HG03342 (cell line): ENCODE results near the gene PNLIPRP1.

Experiments
- ATAC-seq: cut with Tn5 transposase; IDR thresholded peaks from one replicate; pipeline ENCODE4 v1.9.1; 2021; ENCODE audit warnings: mild to moderate bottlenecking, moderate library complexity; ENCODE audit not compliant: unreplicated experiment

PNLIPRP1 gene

GRCh38 chr10:116629340-116629739 is 38.6 kb downstream of the PNLIPRP1 start:
- no peak for ATAC-seq

GRCh38 chr10:116630020-116630419 is 39.3 kb downstream of the PNLIPRP1 start:
- no peak for ATAC-seq

GRCh38 chr10:116631871-116632295 is 41.1 kb downstream of the PNLIPRP1 start:
- no peak for ATAC-seq

GRCh38 chr10:116632596-116633215 is 41.9 kb downstream of the PNLIPRP1 start:
- ATAC-seq = no peak

- ATAC-seq = no peak
Observed at GRCh38 chr10:116633216-116633600, 42.4 kb downstream of the PNLIPRP1 start.

GRCh38 chr10:116634126-116634975 is 43.6 kb downstream of the PNLIPRP1 start:
- no peak for ATAC-seq

- no peak for ATAC-seq
Observed at GRCh38 chr10:116636385-116636784, 45.6 kb downstream of the PNLIPRP1 start.

GRCh38 chr10:116636976-116637375 is 46.2 kb downstream of the PNLIPRP1 start:
- ATAC-seq = no peak

- no peak for ATAC-seq
Observed at GRCh38 chr10:116637830-116638229, 47.1 kb downstream of the PNLIPRP1 start.

- no peak for ATAC-seq
Observed at GRCh38 chr10:116646502-116646901, 55.7 kb downstream of the PNLIPRP1 start.

- no peak for ATAC-seq
Observed at GRCh38 chr10:116648903-116649302, 58.1 kb downstream of the PNLIPRP1 start.

- ATAC-seq = no peak
Observed at GRCh38 chr10:116653885-116654284, 63.1 kb downstream of the PNLIPRP1 start.

- peak; percentile 78 for ATAC-seq
Observed at GRCh38 chr10:116654816-116655215, 64.1 kb downstream of the PNLIPRP1 start.

GRCh38 chr10:116655568-116655967 is 64.8 kb downstream of the PNLIPRP1 start:
- no peak for ATAC-seq

- no peak for ATAC-seq
Observed at GRCh38 chr10:116656044-116656443, 65.3 kb downstream of the PNLIPRP1 start.

- ATAC-seq = no peak
Observed at GRCh38 chr10:116657863-116658551, 67.2 kb downstream of the PNLIPRP1 start.
